HCT116 (cell line): ENCODE data around the gene CEP131. TPM values are rescaled to one million over a fixed set of nuclear protein-coding genes. Genes with fewer than 3 reads are reported as not detected.

Source experiments
- ATAC-seq: fragments of 200-7000 bp; cut with Tn5 transposase; 2 replicates; pipeline ENCODE4 v1.9.1; 2020; ENCODE audit warnings: mild to moderate bottlenecking, moderate library complexity
- BruUV-seq: library from RNA; stranded (reverse); fragments of 400-500 nt; replicated peaks from 2 replicates; lab custom pipeline; 2021; lab: Mats Ljungman, UMichigan
- CTCF ChIA-PET: fragments of 300-600 bp; sonication (Branson Sonifier 250); formaldehyde crosslinking; loops from one replicate; lab custom pipeline; 2021; ENCODE audit warnings: antibody characterized with exemption; lab: Charles Lee
- POLR2A ChIA-PET: fragments of 300-600, 350-600 bp; sonication (Branson Sonifier 250); formaldehyde crosslinking; loops from one replicate; lab custom pipeline; 2021; ENCODE audit warnings: antibody characterized with exemption; lab: Charles Lee
- RAD21 ChIA-PET, 2 experiments: fragments of 300-600 bp; sonication (Branson Sonifier 250); formaldehyde crosslinking; loops; one replicate each; lab custom pipeline; 2023; ENCODE audit warnings: low total read pairs in 2 of 2; ENCODE audit not compliant: uncharacterized antibody in 2 of 2, unreplicated experiment in 2 of 2, low non-redundant PET in 1 of 2; lab: Charles Lee
- DNase-seq: peaks from one replicate; pipeline ENCODE4 v3.0.0-alpha.2; 2010; ENCODE audit warnings: low read depth, low spot score
- H2AFZ ChIP-seq: fragments of 200-600 bp; shearing (Covaris generic), sonication (generic); 2 replicates; pipeline ENCODE4 v1.6.1; 2017; ENCODE audit warnings: low read depth, mixed run types, mixed read lengths, antibody characterized with exemption, low read length; ENCODE audit not compliant: poor library complexity, severe bottlenecking
- H3K27ac ChIP-seq: 2 replicates; pipeline ENCODE4 v1.5.1; 2012; ENCODE audit warnings: low read depth, low read length
- H3K27me3 ChIP-seq: fragments of 200-600 bp; sonication (generic); 2 replicates; pipeline ENCODE4 v1.6.1; 2016; ENCODE audit warnings: mixed run types, low read length, mixed read lengths; ENCODE audit not compliant: insufficient read depth
- H3K36me3 ChIP-seq, 2 experiments: fragments of 200-500 bp in 1 of 2; fragments of 200-600 bp in 1 of 2; sonication (Bioruptor generic) in 1 of 2; sonication (generic) in 1 of 2; 2 replicates each; pipeline versions ENCODE4 v1.5.1 to v1.6.1; 2014 to 2016; ENCODE audit warnings: low read length in 2 of 2, inconsistent platforms in 1 of 2, mixed read lengths in 1 of 2, mixed run types in 1 of 2; ENCODE audit not compliant: insufficient read depth in 2 of 2, control insufficient read depth in 1 of 2
- H3K4me1 ChIP-seq, 2 experiments: fragments of 200-600 bp in 1 of 2; sonication (generic) in 1 of 2; 2 replicates each; pipeline versions ENCODE4 v1.5.1 to v1.6.1; 2012 to 2017; ENCODE audit warnings: low read length in 2 of 2, inconsistent platforms in 1 of 2, mild to moderate bottlenecking in 1 of 2, mixed read lengths in 1 of 2, mixed run types in 1 of 2, moderate library complexity in 1 of 2; ENCODE audit not compliant: insufficient read depth in 2 of 2, control insufficient read depth in 1 of 2
- H3K4me2 ChIP-seq: fragments of 200-600 bp; sonication (generic); 2 replicates; pipeline ENCODE4 v1.6.1; 2017; ENCODE audit warnings: mixed run types, low read length, mixed read lengths
- H3K4me3 ChIP-seq, 2 experiments: fragments of 200-600 bp in 1 of 2; sonication (generic) in 1 of 2; replicated peaks in 1 of 2; 2 replicates each; pipeline ENCODE4 v1.5.1; 2011 to 2016; ENCODE audit warnings: low read length in 2 of 2, control low read depth in 1 of 2, low read depth in 1 of 2, mild to moderate bottlenecking in 1 of 2, mixed read lengths in 1 of 2, mixed run types in 1 of 2
- H3K79me2 ChIP-seq: fragments of 200-600 bp; sonication (generic); 2 replicates; pipeline ENCODE4 v1.6.1; 2017; ENCODE audit warnings: mild to moderate bottlenecking, mixed run types, low read length, moderate library complexity, mixed read lengths; ENCODE audit not compliant: insufficient read depth
- H3K9ac ChIP-seq: fragments of 200-600 bp; sonication (generic); 2 replicates; pipeline ENCODE4 v1.6.1; 2016; ENCODE audit warnings: low read length, mixed read lengths
- H3K9me2 ChIP-seq: fragments of 200-600 bp; sonication (generic), shearing (Covaris generic); 2 replicates; pipeline ENCODE4 v1.6.1; 2017; ENCODE audit warnings: mixed run types, mild to moderate bottlenecking, moderate library complexity; ENCODE audit not compliant: insufficient read depth
- H3K9me3 ChIP-seq, 2 experiments: fragments of 200-500 bp in 1 of 2; fragments of 200-600 bp in 1 of 2; sonication (Bioruptor generic) in 1 of 2; sonication (generic) in 1 of 2; 2 replicates each; pipeline ENCODE4 v1.6.1; 2014 to 2017; ENCODE audit warnings: low read length in 2 of 2, mixed read lengths in 2 of 2, inconsistent platforms in 1 of 2, low read depth in 1 of 2, mild to moderate bottlenecking in 1 of 2, mixed run types in 1 of 2, moderate library complexity in 1 of 2; ENCODE audit not compliant: control insufficient read depth in 1 of 2, insufficient read depth in 1 of 2
- H4K20me1 ChIP-seq: fragments of 200-600 bp; sonication (generic), shearing (Covaris generic); 2 replicates; pipeline ENCODE4 v1.6.1; 2017; ENCODE audit warnings: mixed run types, mild to moderate bottlenecking, moderate library complexity; ENCODE audit not compliant: insufficient read depth
- ELF1 ChIP-seq: IDR thresholded peaks from 2 replicates; pipeline ENCODE4 v1.6.1; 2012; ENCODE audit warnings: low read depth, borderline replicate concordance
- EZH2 ChIP-seq: fragments of 200-600 bp; sonication (generic); IDR thresholded peaks from 2 replicates; pipeline ENCODE4 v1.6.1; 2017; ENCODE audit warnings: antibody characterized with exemption, mixed run types
- JUND ChIP-seq: IDR thresholded peaks from 2 replicates; pipeline ENCODE4 v1.6.1; 2012
- POLR2AphosphoS5 ChIP-seq: IDR thresholded peaks from 2 replicates; pipeline ENCODE4 v1.6.1; 2011; ENCODE audit warnings: mild to moderate bottlenecking, low read depth, low read length, moderate library complexity
- SIN3A ChIP-seq: IDR thresholded peaks from 2 replicates; pipeline ENCODE4 v1.6.1; 2012; ENCODE audit warnings: low read depth
- SRF ChIP-seq: IDR thresholded peaks from 2 replicates; pipeline ENCODE4 v1.6.1; 2012; ENCODE audit warnings: low read depth
- TCF7L2 ChIP-seq: IDR thresholded peaks from 2 replicates; pipeline ENCODE4 v1.7.0; 2011; ENCODE audit warnings: borderline replicate concordance, inconsistent platforms; ENCODE audit not compliant: insufficient read depth, insufficient read length; ENCODE audit errors: extremely low read depth
- YY1 ChIP-seq: IDR thresholded peaks from 2 replicates; pipeline ENCODE4 v1.6.1; 2011; ENCODE audit warnings: low read length, low read depth, moderate library complexity, mild to moderate bottlenecking; ENCODE audit not compliant: insufficient replicate concordance; ENCODE audit errors: extremely low read depth
- ZFX ChIP-seq: fragments of 450-650 bp; IDR thresholded peaks from 2 replicates; pipeline ENCODE4 v1.6.1; 2017
- intact Hi-C: fragments of 100-400 bp; cut with micrococcal nuclease; formaldehyde crosslinking; loops from 2 replicates; pipeline ENCODE4 v1.10.0; 2022
- total RNA-seq: library from RNA; stranded (reverse); gene quantifications from one replicate; pipeline ENCODE4 v1.2.1, GENCODE V29; 2021; ENCODE audit not compliant: unreplicated experiment
- TF ChIP-seq, protein P1 (sequence below): IDR thresholded peaks from 2 replicates; pipeline ENCODE4 v1.6.1; 2011; ENCODE audit warnings: mild to moderate bottlenecking, low read length, moderate library complexity; ENCODE audit not compliant: insufficient replicate concordance; ENCODE audit errors: extremely low read depth
- TF ChIP-seq, protein P2 (sequence below): IDR thresholded peaks from 2 replicates; pipeline ENCODE4 v1.6.1; 2012

Gene CEP131
- total RNA-seq, 1 experiment from 2014 or later = 30.2 TPM

DNA sequence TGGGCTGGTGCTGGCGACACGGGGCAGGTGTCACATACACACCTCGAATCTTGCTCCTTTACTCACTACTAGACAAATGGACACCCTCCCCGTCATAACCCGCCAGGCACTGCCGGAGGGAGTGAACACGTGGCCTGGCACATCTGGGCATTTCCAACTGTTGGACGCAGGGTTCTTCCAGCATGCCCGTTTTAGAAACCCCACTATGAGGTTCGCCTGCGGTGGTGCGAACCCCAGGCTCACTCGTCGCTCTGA, 6.8 kb upstream of the CEP131 start:
- Histone ChIP-seq H3K36me3 (peaks cover 5 to 7% of the 10 kb centered on the region in 2 experiments; a peak in 1 of 4 replicates), H3K4me3 (no peak overlapping the region), H3K9me3 (0 out of 4 replicates have a peak, but pooled peaks cover 0 to 4% of the 10 kb centered on the region in 2 experiments), H3K4me2 (no peak overlapping the region), H3K79me2 (no peaks in the 10 kb centered on the region), H2AFZ (no peak overlapping the region), H3K27ac (no peak overlapping the region), H3K9me2 (no peaks in the 10 kb centered on the region), H4K20me1 (no peaks in the 10 kb centered on the region), H3K27me3 (no peaks in the 10 kb centered on the region), H3K4me1 (no peaks in the 10 kb centered on the region), H3K9ac (no peak overlapping the region)
- intact Hi-C loops = loop anchor here (10.0 kb wide), 1 partner anchor 245 kb away; no protein-coding TSS in a partner anchor
- ATAC-seq = no peak
- ChIA-PET CTCF (no interaction called here), POLR2A (no interaction called here), RAD21 (no interaction called here)
- DNase-seq = no peak
- BruUV-seq = no TSS peak
- TF ChIP-seq, protein P1, sequence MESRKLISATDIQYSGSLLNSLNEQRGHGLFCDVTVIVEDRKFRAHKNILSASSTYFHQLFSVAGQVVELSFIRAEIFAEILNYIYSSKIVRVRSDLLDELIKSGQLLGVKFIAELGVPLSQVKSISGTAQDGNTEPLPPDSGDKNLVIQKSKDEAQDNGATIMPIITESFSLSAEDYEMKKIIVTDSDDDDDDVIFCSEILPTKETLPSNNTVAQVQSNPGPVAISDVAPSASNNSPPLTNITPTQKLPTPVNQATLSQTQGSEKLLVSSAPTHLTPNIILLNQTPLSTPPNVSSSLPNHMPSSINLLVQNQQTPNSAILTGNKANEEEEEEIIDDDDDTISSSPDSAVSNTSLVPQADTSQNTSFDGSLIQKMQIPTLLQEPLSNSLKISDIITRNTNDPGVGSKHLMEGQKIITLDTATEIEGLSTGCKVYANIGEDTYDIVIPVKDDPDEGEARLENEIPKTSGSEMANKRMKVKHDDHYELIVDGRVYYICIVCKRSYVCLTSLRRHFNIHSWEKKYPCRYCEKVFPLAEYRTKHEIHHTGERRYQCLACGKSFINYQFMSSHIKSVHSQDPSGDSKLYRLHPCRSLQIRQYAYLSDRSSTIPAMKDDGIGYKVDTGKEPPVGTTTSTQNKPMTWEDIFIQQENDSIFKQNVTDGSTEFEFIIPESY = no peak
- no peak for TF ChIP-seq SIN3A
- TF ChIP-seq TCF7L2 = no peak
- TF ChIP-seq YY1 = no peak
- TF ChIP-seq, protein P2, sequence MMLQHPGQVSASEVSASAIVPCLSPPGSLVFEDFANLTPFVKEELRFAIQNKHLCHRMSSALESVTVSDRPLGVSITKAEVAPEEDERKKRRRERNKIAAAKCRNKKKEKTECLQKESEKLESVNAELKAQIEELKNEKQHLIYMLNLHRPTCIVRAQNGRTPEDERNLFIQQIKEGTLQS = no peak
- no peak for TF ChIP-seq ZFX
- TF ChIP-seq POLR2AphosphoS5 = no peak
- no peak for TF ChIP-seq JUND
- TF ChIP-seq EZH2 = no peak
- TF ChIP-seq SRF = no peak
- TF ChIP-seq ELF1 = no peak
